GM18499 (cell line): ENCODE data around the gene SIAH1.
"Not testable (repeated sequence)": the region's sequence is repeated elsewhere in the genome, so short reads cannot be mapped to it uniquely, and the experiment has no call there.

Experiments used
- ATAC-seq: cut with Tn5 transposase; IDR thresholded peaks from one replicate; pipeline ENCODE4 v1.9.1; 2021; ENCODE audit warnings: moderate number of reproducible peaks; ENCODE audit not compliant: insufficient read depth, unreplicated experiment

SIAH1 gene

DNA sequence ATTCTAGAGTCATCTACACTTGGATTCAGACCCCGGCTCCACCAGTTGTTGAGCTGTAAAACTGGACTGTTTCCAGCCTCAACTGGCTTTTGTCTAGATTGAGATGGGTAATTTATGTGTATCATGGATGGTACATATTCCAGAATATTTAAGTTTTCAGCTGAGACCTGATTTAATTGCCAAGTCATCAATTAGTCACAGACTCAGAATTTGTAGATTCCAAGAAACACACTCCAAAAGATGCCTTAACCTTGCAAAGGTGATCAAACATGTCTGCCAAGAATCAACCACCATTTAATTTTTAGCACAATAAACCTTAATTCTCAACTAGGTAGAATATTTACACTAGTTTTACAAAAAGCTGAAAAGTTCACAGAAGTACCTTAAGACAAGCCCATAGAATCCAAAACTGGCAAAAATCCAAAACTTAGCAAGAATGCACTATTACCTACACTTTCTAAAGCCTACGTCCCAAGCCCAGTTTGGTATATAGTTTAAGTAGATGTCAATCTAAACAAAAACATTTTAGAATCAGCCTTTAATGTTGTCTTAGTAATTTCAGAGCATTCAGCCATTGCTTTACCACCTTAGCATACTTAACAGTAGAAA lies 17.7 kb downstream of the SIAH1 start:
- ATAC-seq = no peak

DNA sequence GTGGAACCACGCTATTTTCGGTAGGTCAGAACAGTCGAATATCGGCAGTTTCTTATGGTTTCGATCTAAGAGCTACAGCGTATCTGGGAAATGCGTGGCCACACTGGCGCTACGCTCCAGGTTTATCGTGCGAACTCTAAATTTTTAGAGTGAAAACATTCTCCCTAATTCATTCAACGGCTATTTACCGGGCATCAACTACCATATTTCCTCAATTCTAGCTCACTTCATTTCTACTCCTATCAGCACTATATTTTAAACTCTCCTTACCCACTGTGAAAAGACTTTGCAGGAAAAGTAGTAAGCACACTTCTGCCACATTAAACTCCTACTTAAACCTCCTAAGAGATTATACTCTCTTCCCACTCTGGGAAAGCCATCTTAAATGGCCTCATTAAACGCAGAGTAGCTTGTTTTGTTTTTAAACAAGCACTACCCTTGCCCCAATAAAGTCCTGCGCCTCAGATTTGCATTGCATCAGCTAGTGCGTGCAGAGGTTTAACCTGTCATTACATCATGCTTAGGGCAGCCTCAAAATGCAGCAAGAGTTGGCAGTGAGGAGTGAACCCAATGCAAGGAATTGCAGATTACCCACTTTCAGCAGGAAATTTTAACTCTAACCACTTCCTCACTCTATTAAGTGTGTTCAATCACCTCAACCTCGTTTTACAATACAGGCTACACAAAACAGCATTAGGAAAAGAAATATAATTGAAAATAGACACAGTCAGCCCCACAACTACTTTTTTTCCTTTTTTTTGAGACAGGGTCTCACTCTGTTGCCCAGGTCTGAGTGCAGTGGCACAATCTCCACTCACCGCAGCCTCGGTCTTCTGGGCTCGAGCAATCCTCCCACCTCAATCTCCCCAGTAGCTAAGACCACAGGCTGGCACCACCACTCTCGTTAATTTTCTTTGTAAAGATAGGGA lies 18.8 kb downstream of the SIAH1 start:
- peak; percentile 48 for ATAC-seq

- ATAC-seq = peak; percentile 35
Measured at GRCh38 chr16:48365601-48366164, 19.5 kb downstream of the SIAH1 start.

- no peak for ATAC-seq
Measured at GRCh38 chr16:48365025-48365600, 20.1 kb downstream of the SIAH1 start.

DNA sequence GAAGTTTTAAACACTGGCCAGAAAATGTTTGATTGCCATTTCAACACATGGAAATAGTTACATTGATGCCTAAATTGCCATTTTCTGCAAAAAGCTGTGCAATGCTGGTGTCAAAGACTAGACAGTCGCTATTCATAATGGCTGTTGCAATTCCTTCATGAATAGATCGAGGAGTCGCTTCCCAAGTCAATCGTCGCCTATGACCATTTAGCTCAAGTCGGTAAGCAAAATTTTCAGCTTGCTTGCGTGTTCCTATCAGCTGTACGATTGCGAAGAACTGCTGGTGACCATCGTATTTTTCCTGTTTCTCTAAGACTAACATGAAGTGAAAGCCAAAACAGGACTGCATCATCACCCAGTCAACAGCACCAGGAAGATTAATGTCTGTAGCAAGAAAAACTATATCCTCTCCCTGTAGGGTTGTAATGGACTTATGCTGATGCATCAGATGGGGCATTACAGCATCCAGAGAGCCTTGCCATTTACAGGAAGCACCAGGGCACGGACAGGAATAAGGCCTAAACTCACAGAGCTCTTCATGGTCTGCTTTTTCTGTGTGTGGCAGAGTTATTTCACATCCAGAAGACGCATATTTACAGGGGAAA lies 23.6 kb downstream of the SIAH1 start:
- ATAC-seq = no peak

GRCh38 chr16:48361012-48361411 lies 24.2 kb downstream of the SIAH1 start:
- ATAC-seq = no peak

GRCh38 chr16:48359983-48360382 lies 25.2 kb downstream of the SIAH1 start:
- ATAC-seq = no peak

GRCh38 chr16:48358419-48358818 lies 26.8 kb downstream of the SIAH1 start:
- no peak for ATAC-seq

DNA sequence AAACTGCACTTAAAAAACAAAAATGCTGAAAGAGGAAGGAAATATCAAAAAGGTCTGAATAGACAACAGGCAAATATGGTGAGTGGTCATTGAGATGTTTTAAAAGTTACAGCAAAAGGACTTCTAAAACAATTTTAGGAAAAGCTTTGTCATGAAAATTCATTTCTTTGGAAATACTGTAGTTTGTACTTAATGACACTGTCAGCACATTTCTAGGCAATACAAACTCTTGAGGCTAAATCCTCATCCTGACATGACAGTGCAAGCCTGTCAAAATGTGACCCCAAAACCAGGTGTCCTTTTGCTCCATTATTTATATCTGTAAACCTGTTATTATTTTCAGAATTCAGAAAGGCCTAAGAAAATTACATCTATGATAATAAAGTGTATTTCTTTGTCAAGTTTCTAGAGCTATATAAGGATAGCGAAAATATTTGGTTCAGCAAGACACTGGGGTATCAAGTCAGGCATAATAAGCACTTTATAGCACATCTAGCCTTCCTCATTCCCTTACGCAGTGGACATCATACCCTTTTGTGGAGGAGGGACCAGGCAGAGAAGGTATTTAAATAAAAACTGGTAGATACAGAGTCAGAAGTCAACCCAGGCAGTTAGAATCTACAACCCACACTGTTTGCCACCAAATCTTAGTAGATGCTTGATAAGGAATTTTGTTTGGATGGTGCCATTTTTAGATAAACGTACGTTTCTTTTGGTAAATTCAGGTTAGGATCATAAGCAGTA lies 28.4 kb downstream of the SIAH1 start:
- no peak for ATAC-seq

GRCh38 chr16:48354877-48355855 lies 30.0 kb downstream of the SIAH1 start:
- no peak for ATAC-seq

- not testable (repeated sequence) for ATAC-seq
Measured at GRCh38 chr16:48354385-48354784, 30.8 kb downstream of the SIAH1 start.

GRCh38 chr16:48353565-48354163 lies 31.5 kb downstream of the SIAH1 start:
- ATAC-seq = peak; percentile 48

GRCh38 chr16:48352648-48353390 lies 32.4 kb downstream of the SIAH1 start:
- no peak for ATAC-seq

DNA sequence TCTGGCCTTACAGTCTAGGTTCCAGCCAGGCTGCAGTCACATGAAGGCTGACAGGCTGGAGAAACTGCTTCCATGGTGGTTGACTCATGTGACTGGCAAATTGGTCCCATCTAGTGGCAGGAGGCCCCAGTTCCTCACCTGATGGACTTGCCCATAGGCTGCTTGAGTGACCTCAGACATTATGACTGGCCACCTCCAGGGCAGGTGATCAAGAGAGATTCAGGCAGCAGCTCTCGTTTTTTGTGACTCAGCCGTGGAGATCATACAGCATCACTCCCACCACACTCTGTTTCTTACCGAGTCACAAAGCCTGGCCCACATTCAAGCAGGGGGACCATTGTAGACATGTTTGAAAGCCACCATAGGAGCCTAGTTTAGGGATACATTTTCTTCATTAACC lies 34.5 kb downstream of the SIAH1 start:
- ATAC-seq = no peak

- ATAC-seq = no peak
Measured at GRCh38 chr16:48347980-48348379, 37.2 kb downstream of the SIAH1 start.

GRCh38 chr16:48347191-48347865 lies 37.9 kb downstream of the SIAH1 start:
- ATAC-seq = no peak

- no peak for ATAC-seq
Measured at GRCh38 chr16:48342591-48342990, 42.6 kb downstream of the SIAH1 start.
